NCI-H524 treated with DMSO at 0.1 percent for 48 hours (cell line): ENCODE results near the gene LPP.

Experiments
- DNase-seq: peaks from one replicate; lab custom pipeline; 2025; lab: John Stamatoyannopoulos, UW

LPP gene

DNA sequence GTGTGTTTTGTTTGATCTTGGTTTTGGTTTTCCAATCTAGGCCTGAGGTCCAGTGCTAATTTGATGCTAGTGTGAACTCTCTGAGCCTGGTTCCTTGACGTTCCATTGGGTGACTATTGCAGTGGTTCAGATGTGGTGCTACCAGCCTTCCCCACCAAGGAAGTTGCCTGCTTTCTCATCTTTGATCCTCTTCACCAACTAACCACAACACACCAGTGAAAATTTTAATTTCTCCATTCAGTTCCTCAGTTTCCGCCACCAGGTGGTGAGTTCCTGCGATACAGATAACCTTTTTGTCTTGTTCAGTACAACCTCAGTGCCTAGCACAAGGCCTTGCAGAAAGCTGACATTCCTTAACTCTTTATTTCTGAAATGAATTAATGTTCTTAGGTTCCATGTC is 680.4 kb downstream of the LPP start:
- no peak for DNase-seq

GRCh38 chr3:188839187-188839695 is 685.3 kb downstream of the LPP start:
- no peak for DNase-seq

GRCh38 chr3:188840290-188840689 is 686.3 kb downstream of the LPP start:
- no peak for DNase-seq

DNA sequence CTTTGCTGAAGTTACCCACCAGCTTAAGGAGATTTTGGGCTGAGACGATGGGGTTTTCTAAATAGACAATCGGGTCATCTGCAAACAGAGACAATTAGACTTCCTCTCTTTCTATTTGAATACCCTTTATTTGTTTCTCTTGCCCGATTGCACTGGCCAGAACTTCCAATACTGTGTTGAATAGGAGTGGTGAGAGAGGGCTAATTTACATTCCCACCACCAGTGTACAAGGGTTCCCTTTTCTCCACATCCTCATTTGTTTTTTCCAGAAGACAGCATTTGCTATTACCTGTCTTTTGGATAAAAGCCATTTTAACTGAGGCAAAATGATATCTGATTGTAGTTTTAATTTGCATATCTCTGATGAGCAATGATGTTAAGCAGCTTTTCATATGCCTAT is 687.9 kb downstream of the LPP start:
- no peak for DNase-seq

- DNase-seq = no peak
These were observed 688.7 kb downstream of the LPP start for GRCh38 chr3:188842639-188843038.

DNA sequence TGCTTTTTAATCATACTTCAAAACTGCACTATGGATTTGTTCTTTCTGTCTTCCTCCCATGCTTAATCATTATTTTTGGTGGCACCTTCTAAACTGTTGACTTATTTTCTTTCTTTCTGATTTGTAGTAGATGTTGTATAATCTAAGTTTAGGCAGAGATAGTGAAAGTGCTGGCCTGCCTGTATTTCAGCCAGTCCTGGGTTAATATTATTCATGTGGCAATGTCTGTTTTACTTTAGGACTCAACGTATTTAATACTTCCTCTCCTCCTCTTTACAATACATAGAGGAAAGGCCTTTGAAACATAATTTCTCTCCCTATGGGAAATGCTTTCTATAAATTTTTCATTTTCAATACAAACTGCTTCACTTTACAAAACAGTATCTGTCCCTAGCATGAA is 690.1 kb downstream of the LPP start:
- DNase-seq = no peak

- DNase-seq = no peak
These were observed 691.6 kb downstream of the LPP start for GRCh38 chr3:188845514-188845913.

GRCh38 chr3:188848947-188849346 is 695.0 kb downstream of the LPP start:
- DNase-seq = no peak

GRCh38 chr3:188853856-188854771 is 700.2 kb downstream of the LPP start:
- no peak for DNase-seq

- DNase-seq = no peak
These were observed 700.8 kb downstream of the LPP start for GRCh38 chr3:188854772-188855149.

- DNase-seq = no peak
These were observed 701.7 kb downstream of the LPP start for GRCh38 chr3:188855675-188856074.

DNA sequence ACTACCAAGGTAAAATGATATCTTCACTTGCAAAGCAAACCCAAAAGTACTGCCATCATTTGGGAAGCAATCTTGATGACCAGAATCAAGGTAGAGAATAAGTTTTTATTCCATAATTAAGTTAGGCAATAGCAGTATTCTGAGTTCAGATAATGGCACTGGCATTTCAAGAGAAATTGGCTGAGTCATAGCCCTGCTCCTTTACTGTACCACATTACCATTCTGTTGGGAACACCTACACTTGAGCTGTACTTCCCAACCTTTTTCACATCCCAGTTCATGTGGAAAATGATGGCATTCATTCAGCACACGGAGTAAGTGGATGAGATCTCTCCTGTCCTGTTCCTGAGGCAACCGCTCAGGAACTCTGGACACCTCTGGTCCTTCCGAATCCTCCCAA is 706.2 kb downstream of the LPP start:
- no peak for DNase-seq

DNA sequence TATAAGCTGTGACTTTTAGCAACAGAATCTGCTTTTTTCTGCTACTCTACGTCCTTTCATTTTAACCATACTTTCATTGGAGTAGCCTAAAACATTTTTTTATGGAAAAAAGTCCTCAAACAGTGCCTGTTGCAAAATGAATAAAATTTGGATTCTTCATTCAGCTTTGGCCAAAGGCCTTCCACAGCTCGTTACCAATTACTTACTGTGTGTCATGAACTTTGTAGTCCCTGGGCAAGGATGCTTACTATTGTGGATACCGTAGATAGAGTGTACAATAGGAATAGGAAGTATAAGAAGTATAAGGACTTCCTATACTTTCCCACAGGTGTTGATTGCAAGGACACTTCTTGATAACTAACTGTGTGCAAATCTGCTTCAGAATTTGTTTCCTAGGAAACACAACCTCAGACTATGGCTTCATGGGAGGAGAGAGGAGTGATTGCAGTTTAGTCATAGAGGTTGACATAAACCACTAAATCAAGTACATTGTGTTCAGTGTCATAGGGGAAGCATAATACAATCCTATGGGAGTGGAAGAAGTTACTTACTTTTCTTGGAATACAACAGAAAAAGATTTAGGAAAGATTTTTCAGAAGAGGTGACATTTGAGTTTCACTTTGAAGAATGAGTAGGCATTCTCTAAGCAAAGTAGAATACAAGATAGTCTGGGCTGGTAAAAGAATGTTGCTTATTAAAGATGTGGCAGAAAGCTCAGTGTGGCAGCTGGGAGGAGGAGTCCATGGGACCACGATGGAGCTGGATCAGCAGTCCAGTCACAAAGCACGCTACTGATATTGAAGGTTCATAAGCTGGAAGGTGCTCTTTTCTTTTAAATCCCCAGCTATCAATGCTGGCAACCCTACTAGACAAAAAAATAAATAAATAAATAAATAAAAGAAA is 708.1 kb downstream of the LPP start:
- no peak for DNase-seq

DNA sequence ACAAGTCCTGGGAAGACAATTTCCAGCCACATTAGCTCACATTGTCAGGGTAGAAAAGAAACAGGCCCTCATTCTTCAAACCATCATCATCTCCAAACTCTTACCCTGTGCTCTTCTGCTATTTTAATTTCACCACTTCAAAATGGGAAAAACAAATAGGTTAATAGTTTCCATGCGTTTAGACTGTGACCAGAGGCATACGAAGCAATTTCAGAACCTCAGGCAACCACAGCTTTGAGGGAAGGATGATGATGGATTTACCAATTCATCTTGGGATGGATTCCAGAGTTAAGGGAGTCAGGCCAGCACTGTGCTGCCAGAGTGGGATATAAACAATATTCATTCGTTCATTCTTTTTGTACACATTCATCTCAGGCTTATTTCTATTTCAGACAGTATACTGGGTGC is 710.0 kb downstream of the LPP start:
- no peak for DNase-seq

GRCh38 chr3:188867691-188868265 is 713.8 kb downstream of the LPP start:
- DNase-seq = no peak

GRCh38 chr3:188868803-188869202 is 714.8 kb downstream of the LPP start:
- no peak for DNase-seq

DNA sequence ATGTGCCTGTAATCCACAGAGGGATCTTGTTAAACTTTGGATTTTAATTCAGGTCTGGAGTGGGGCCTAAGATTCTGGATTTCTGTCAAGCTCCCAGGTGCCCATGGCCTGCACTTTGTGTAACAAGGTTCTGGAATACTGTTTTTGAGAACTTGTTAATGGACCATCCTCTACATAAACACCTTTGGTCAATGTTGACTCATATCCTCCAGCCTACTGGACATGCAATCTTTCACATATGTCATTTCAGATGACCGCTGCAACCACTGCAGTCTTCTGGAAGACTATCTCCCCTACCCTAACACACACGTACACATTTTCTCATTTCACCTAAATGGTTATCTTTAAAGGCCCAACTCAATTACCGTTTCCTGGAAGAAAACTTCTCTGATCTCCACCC is 715.7 kb downstream of the LPP start:
- DNase-seq = no peak

- DNase-seq = no peak
These were observed 716.5 kb downstream of the LPP start for GRCh38 chr3:188870431-188870830.

- no peak for DNase-seq
These were observed 720.6 kb downstream of the LPP start for GRCh38 chr3:188874576-188874975.

GRCh38 chr3:188875413-188875812 is 721.5 kb downstream of the LPP start:
- no peak for DNase-seq

DNA sequence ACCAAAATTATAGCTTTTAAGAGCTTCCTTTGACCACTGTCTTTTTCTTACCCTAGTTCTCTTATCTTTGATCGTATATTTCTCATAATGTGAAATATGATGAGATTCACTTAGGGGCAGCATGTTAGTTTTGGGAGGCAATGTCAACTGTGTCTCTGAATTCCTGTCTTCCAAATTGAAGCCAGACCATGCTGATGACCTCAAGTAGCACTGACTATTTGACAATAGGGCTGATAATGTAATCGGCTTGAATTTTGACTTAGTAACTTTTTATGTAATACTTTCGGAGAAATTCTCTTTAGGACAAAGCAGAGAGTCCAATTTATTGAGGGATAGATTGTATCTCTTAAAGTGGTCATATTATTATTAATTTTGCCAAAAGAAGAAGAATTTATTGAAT is 722.4 kb downstream of the LPP start:
- DNase-seq = no peak

DNA sequence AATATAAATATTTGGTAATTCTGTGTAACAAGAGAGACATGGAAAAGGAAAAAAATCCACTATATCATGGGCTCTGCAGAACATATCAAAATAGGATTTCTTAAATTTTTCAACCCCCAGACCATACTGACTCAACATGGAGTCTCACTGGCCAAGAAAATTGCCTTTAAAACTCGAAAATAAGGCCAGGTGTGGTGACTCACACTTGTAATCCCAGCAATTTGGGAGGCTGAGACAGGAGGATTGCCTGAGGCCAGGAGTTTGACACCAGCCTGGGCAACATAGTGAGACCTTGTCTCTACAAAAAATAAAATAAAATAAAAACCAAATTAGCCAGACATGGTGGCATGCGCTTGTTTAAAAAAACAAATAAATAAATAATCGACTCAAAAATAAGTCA is 723.4 kb downstream of the LPP start:
- no peak for DNase-seq

DNA sequence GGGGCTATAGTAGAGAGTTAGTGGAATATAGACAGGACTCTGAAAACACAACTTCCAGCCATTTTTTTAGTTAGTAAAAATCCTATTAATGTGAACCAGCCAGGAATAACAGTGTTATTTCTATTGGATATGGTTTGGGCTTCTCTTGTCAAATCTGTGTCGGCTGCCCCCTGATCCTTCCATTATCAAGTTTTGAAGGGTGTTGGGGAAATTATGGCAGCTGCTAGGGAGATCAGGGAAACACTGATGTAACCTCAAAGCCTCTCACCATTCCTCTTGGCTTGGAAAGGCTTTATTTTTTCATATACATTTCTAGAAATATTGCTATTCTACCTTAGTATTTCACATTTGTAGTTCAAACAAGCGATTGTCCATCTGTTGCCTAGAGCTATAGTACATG is 724.1 kb downstream of the LPP start:
- no peak for DNase-seq
